NCI-H187 (cell line): ENCODE measurements around the gene EIF3CL.
"Not testable (repeated sequence)": the region's sequence is repeated elsewhere in the genome, so short reads cannot be mapped to it uniquely, and the experiment has no call there.

Experiments used
- DNase-seq, 2 experiments: peaks; one replicate each; lab custom pipeline; 2025; lab: John Stamatoyannopoulos, UW

The EIF3CL gene

GRCh38 chr16:28403220-28404072, at the start of gene EIF3CL:
EIF3CL (minus strand) TSS chr16:28403841; CDS start chr16:28403618, 223 bp downstream.
- not testable (repeated sequence) for DNase-seq

GRCh38 chr16:28447081-28447480, 43.4 kb upstream of the EIF3CL start:
- DNase-seq = not testable (repeated sequence)

GRCh38 chr16:28446388-28446787, 42.7 kb upstream of the EIF3CL start:
- not testable (repeated sequence) for DNase-seq

- not testable (repeated sequence) for DNase-seq
Measured at GRCh38 chr16:28443943-28444342, 40.3 kb upstream of the EIF3CL start.

GRCh38 chr16:28438899-28439298, 35.3 kb upstream of the EIF3CL start:
- not testable (repeated sequence) for DNase-seq

GRCh38 chr16:28435340-28435739, 31.7 kb upstream of the EIF3CL start:
- DNase-seq = not testable (repeated sequence)

- DNase-seq = not testable (repeated sequence)
Measured at GRCh38 chr16:28426060-28426680, 22.5 kb upstream of the EIF3CL start.

GRCh38 chr16:28421071-28421750, 17.6 kb upstream of the EIF3CL start:
- DNase-seq = not testable (repeated sequence)

- DNase-seq = not testable (repeated sequence)
Measured at GRCh38 chr16:28417033-28417432, 13.4 kb upstream of the EIF3CL start.

GRCh38 chr16:28414530-28414929, 10.9 kb upstream of the EIF3CL start:
- not testable (repeated sequence) for DNase-seq

- DNase-seq = not testable (repeated sequence)
Measured at GRCh38 chr16:28413585-28413984, 9.9 kb upstream of the EIF3CL start.

GRCh38 chr16:28392054-28392453, 11.6 kb downstream of the EIF3CL start:
- not testable (repeated sequence) for DNase-seq

GRCh38 chr16:28382177-28382867, 21.3 kb downstream of the EIF3CL start:
- DNase-seq = not testable (repeated sequence)

GRCh38 chr16:28377822-28378221, 25.8 kb downstream of the EIF3CL start:
- DNase-seq = not testable (repeated sequence)

- DNase-seq = not testable (repeated sequence)
Measured at GRCh38 chr16:28377108-28377625, 26.5 kb downstream of the EIF3CL start.

GRCh38 chr16:28375115-28375514, 28.5 kb downstream of the EIF3CL start:
- not testable (repeated sequence) for DNase-seq

GRCh38 chr16:28374281-28374680, 29.4 kb downstream of the EIF3CL start:
- DNase-seq = not testable (repeated sequence)

- not testable (repeated sequence) for DNase-seq
Measured at GRCh38 chr16:28367926-28368325, 35.7 kb downstream of the EIF3CL start.

GRCh38 chr16:28364268-28365173, 39.1 kb downstream of the EIF3CL start:
- not testable (repeated sequence) for DNase-seq

- not testable (repeated sequence) for DNase-seq
Measured at GRCh38 chr16:28363408-28363807, 40.2 kb downstream of the EIF3CL start, which contains the start of gene NPIPB6. NPIPB6 (minus strand) TSS chr16:28363508; CDS start chr16:28362822, 686 bp downstream.
